H1 (cell line): ENCODE measurements around the gene CYP11A1. TPM values are rescaled to one million over a fixed set of nuclear protein-coding genes. Genes with fewer than 3 reads are reported as not detected.

Experiments used
- CTCF ChIA-PET: fragments of 300-600 bp; sonication (Branson Sonifier 250); formaldehyde crosslinking; loops from one replicate; lab custom pipeline; 2021; ENCODE audit not compliant: partially characterized antibody; lab: Charles Lee
- POLR2A ChIA-PET: fragments of 300-600 bp; sonication (Branson Sonifier 250); formaldehyde crosslinking; loops from one replicate; lab custom pipeline; 2021; ENCODE audit warnings: inconsistent platforms; ENCODE audit not compliant: partially characterized antibody; lab: Charles Lee
- DNase-seq, 2 experiments: peaks; one replicate each; pipeline versions ENCODE4 v3.0.0 to v3.0.0-alpha.2; 2010 to 2022; ENCODE audit warnings: low spot score in 2 of 2, low read depth in 1 of 2, mixed read lengths in 1 of 2
- FAIRE-seq: peaks from 2 replicates; lab custom pipeline; 2011; peaks lifted over from hg19 to GRCh38; lab: Jason Lieb, UNC
- H2AFZ ChIP-seq: 2 replicates; pipeline ENCODE4 v1.8.1; 2012; ENCODE audit warnings: low read length, inconsistent platforms
- H2AK5ac ChIP-seq: 2 replicates; pipeline ENCODE4 v1.6.1; 2013; ENCODE audit warnings: low read depth, low read length
- H2BK120ac ChIP-seq: replicated peaks from 2 replicates; pipeline ENCODE3; 2013; ENCODE audit warnings: low read depth, low read length, inconsistent platforms
- H2BK12ac ChIP-seq: 2 replicates; pipeline ENCODE4 v1.6.1; 2013; ENCODE audit warnings: low read depth, low read length
- H2BK15ac ChIP-seq: 2 replicates; pipeline ENCODE4 v1.6.1; 2013; ENCODE audit warnings: low read length
- H2BK20ac ChIP-seq: 2 replicates; pipeline ENCODE4 v1.6.1; 2013; ENCODE audit warnings: low read length
- H2BK5ac ChIP-seq: 2 replicates; pipeline ENCODE4 v1.6.1; 2013; ENCODE audit warnings: low read depth, low read length
- H3K14ac ChIP-seq: 2 replicates; pipeline ENCODE4 v1.6.1; 2013; ENCODE audit warnings: inconsistent platforms; ENCODE audit not compliant: insufficient read length
- H3K18ac ChIP-seq: 2 replicates; pipeline ENCODE4 v1.6.1; 2013; ENCODE audit warnings: low read length; ENCODE audit errors: extremely low read depth
- H3K23ac ChIP-seq: 2 replicates; pipeline ENCODE4 v1.6.1; 2013; ENCODE audit warnings: inconsistent platforms; ENCODE audit not compliant: insufficient read length
- H3K23me2 ChIP-seq: 2 replicates; pipeline ENCODE4 v1.6.1; 2013; ENCODE audit warnings: low read depth, low read length
- H3K27ac ChIP-seq: 2 replicates; pipeline ENCODE4 v1.6.1; 2011; ENCODE audit warnings: low read depth, low read length, inconsistent platforms
- H3K27me3 ChIP-seq, 4 experiments: replicated peaks in 1 of 4; 1 replicate in 1 of 4; 2 replicates in 3 of 4; pipeline versions ENCODE4 v1.6.1 to v1.8.1; 2011 to 2013; ENCODE audit warnings: low read length in 3 of 4, mild to moderate bottlenecking in 3 of 4, inconsistent platforms in 2 of 4, mixed read lengths in 2 of 4, moderate library complexity in 1 of 4; ENCODE audit not compliant: control insufficient read depth in 3 of 4, insufficient read depth in 3 of 4; ENCODE audit errors: extremely low read depth in 1 of 4
- H3K36me3 ChIP-seq, 4 experiments: 2 replicates each; pipeline versions ENCODE4 v1.6.1 to v1.8.1; 2011 to 2013; ENCODE audit warnings: mild to moderate bottlenecking in 4 of 4, low read length in 3 of 4, moderate library complexity in 2 of 4, control low read depth in 1 of 4, inconsistent platforms in 1 of 4; ENCODE audit not compliant: insufficient read depth in 4 of 4, control insufficient read depth in 2 of 4
- H3K4ac ChIP-seq: replicated peaks from 2 replicates; pipeline ENCODE3; 2013; ENCODE audit warnings: low read length, low read depth, mixed read lengths, inconsistent platforms; ENCODE audit not compliant: insufficient read length
- H3K4me1 ChIP-seq, 4 experiments: replicated peaks in 1 of 4; 1 replicate in 1 of 4; 2 replicates in 3 of 4; pipeline versions ENCODE4 v1.6.1 to v1.8.1; 2011 to 2013; ENCODE audit warnings: low read length in 3 of 4, inconsistent platforms in 2 of 4, mixed read lengths in 1 of 4; ENCODE audit not compliant: insufficient read depth in 4 of 4, control insufficient read depth in 3 of 4
- H3K4me2 ChIP-seq, 2 experiments: 2 replicates each; pipeline versions ENCODE4 v1.6.1 to v1.8.1; 2011 to 2013; ENCODE audit warnings: low read depth in 2 of 2, low read length in 2 of 2, control low read depth in 1 of 2, inconsistent platforms in 1 of 2, mild to moderate bottlenecking in 1 of 2; ENCODE audit not compliant: insufficient read depth in 1 of 2
- H3K4me3 ChIP-seq, 4 experiments: fragments of 200-600, 300-600 bp in 1 of 4; sonication (generic), shearing (Covaris generic), sonication (Bioruptor Twin) in 1 of 4; 2 replicates each; pipeline versions ENCODE4 v1.5.1 to v1.8.1; 2011 to 2016; ENCODE audit warnings: low read length in 4 of 4, low read depth in 3 of 4, control low read depth in 2 of 4, inconsistent platforms in 2 of 4, mild to moderate bottlenecking in 2 of 4, mixed read lengths in 1 of 4, moderate library complexity in 1 of 4; ENCODE audit not compliant: insufficient read depth in 2 of 4; ENCODE audit errors: extremely low read depth in 1 of 4
- H3K56ac ChIP-seq: replicated peaks from 2 replicates; pipeline ENCODE3; 2013; ENCODE audit warnings: low read depth, mild to moderate bottlenecking, mixed read lengths, low read length, inconsistent platforms; ENCODE audit not compliant: insufficient read length
- H3K79me1 ChIP-seq: 2 replicates; pipeline ENCODE4 v1.6.1; 2013; ENCODE audit warnings: low read depth, low read length, control low read depth
- H3K79me2 ChIP-seq, 2 experiments: 2 replicates each; pipeline versions ENCODE4 v1.6.1 to v1.8.1; 2012 to 2013; ENCODE audit warnings: low read length in 2 of 2, mild to moderate bottlenecking in 2 of 2, inconsistent platforms in 1 of 2; ENCODE audit not compliant: insufficient read depth in 2 of 2, control insufficient read depth in 1 of 2
- H3K9ac ChIP-seq, 4 experiments: replicated peaks in 1 of 4; 1 replicate in 1 of 4; 2 replicates in 3 of 4; pipeline versions ENCODE4 v1.6.1 to v1.8.1; 2011 to 2013; ENCODE audit warnings: low read depth in 3 of 4, low read length in 3 of 4, control low read depth in 2 of 4, mild to moderate bottlenecking in 2 of 4, moderate library complexity in 2 of 4, inconsistent platforms in 1 of 4; ENCODE audit errors: extremely low read depth in 1 of 4
- H3K9me3 ChIP-seq, 2 experiments: 2 replicates each; pipeline versions ENCODE4 v1.6.1 to v1.8.1; 2012 to 2013; ENCODE audit warnings: mild to moderate bottlenecking in 2 of 2, moderate library complexity in 2 of 2, control low read depth in 1 of 2, inconsistent platforms in 1 of 2, low read depth in 1 of 2, low read length in 1 of 2, mixed read lengths in 1 of 2; ENCODE audit not compliant: insufficient read depth in 2 of 2
- H4K20me1 ChIP-seq, 2 experiments: replicated peaks in 1 of 2; 2 replicates each; pipeline versions ENCODE3 to v1.8.1; 2011 to 2013; ENCODE audit warnings: inconsistent platforms in 2 of 2, low read length in 2 of 2, mild to moderate bottlenecking in 1 of 2; ENCODE audit not compliant: insufficient read depth in 2 of 2, control insufficient read depth in 1 of 2
- H4K5ac ChIP-seq: 2 replicates; pipeline ENCODE4 v1.6.1; 2013; ENCODE audit warnings: low read length, low read depth, mixed read lengths, inconsistent platforms; ENCODE audit not compliant: insufficient read length
- H4K8ac ChIP-seq: 2 replicates; pipeline ENCODE4 v1.8.0; 2013; ENCODE audit warnings: mild to moderate bottlenecking, moderate library complexity, low read length, inconsistent platforms; ENCODE audit not compliant: insufficient read depth; ENCODE audit errors: extremely low read depth
- H4K91ac ChIP-seq: replicated peaks from 2 replicates; pipeline ENCODE3; 2013; ENCODE audit warnings: low read length, mixed read lengths, inconsistent platforms; ENCODE audit not compliant: insufficient read length
- ATF2 ChIP-seq: IDR thresholded peaks from 2 replicates; pipeline ENCODE4 v1.6.1; 2012; ENCODE audit warnings: low read length, inconsistent platforms
- CBX8 ChIP-seq: fragments of 300-800, 300-1000 bp; sonication (generic); IDR thresholded peaks from 2 replicates; pipeline ENCODE4 v1.7.1; 2016; ENCODE audit warnings: low read depth, low read length, borderline replicate concordance
- EGR1 ChIP-seq: IDR thresholded peaks from 2 replicates; pipeline ENCODE4 v1.6.1; 2011; ENCODE audit warnings: low read depth, low read length, borderline replicate concordance
- HDAC2 ChIP-seq, 2 experiments: fragments of 300-600 bp in 1 of 2; sonication (generic) in 1 of 2; IDR thresholded peaks; 2 replicates each; pipeline ENCODE4 v1.6.1; 2011 to 2012; ENCODE audit warnings: low read depth in 2 of 2, low read length in 2 of 2, mild to moderate bottlenecking in 2 of 2, moderate library complexity in 2 of 2, borderline replicate concordance in 1 of 2, inconsistent platforms in 1 of 2
- KDM5A ChIP-seq: fragments of 200-600 bp; IDR thresholded peaks from 2 replicates; pipeline ENCODE4 v1.7.1; 2012; ENCODE audit warnings: mild to moderate bottlenecking, low read length, inconsistent platforms, mixed read lengths
- NANOG ChIP-seq: IDR thresholded peaks from 2 replicates; pipeline ENCODE4 v1.6.1; 2011; ENCODE audit warnings: low read length, low read depth, mild to moderate bottlenecking, inconsistent platforms; ENCODE audit not compliant: insufficient read depth, poor library complexity, severe bottlenecking
- SIRT6 ChIP-seq: IDR thresholded peaks from one replicate; pipeline ENCODE4 v1.7.1; 2012; ENCODE audit warnings: low read length, inconsistent platforms
- TCF12 ChIP-seq: IDR thresholded peaks from 2 replicates; pipeline ENCODE4 v1.6.1; 2011; ENCODE audit warnings: low read depth, mild to moderate bottlenecking, low read length
- YY1 ChIP-seq: IDR thresholded peaks from 2 replicates; pipeline ENCODE4 v1.6.1; 2011; ENCODE audit warnings: low read depth, mild to moderate bottlenecking, low read length
- WGBS, 2 experiments: shearing (Covaris generic) in 1 of 2; methylation state at CpG; one replicate each; pipeline versions ENCODE4 v1.1.6 to v1.1.7; 2013 to 2015; ENCODE audit warnings: low lambda C conversion rate in 2 of 2, mixed read lengths in 2 of 2, inconsistent platforms in 1 of 2, low coverage in 1 of 2, missing lambda C conversion rate in 1 of 2; ENCODE audit not compliant: insufficient replicate concordance in 2 of 2, insufficient coverage in 1 of 2, insufficient read length in 1 of 2; ENCODE audit errors: extremely low coverage in 1 of 2, missing lambda C conversion rate in 1 of 2; 5-methylcytosine and 5-hydroxymethylcytosine counted together
- polyA plus RNA-seq, 7 experiments: library from polyadenylated mRNA; depleted of rRNA in 3 of 7; stranded (reverse) in 5 of 7; unstranded in 2 of 7; fragments of >200 nt in 5 of 7; fragments of 200-250 nt in 2 of 7; gene quantifications; 1 replicate in 5 of 7; 2 replicates in 1 of 7; 4 replicates in 1 of 7; pipeline versions ENCODE4 v1.2.1 to v1.2.3, GENCODE V29; 2011 to 2013; ENCODE audit warnings: missing spikeins in 2 of 7, mixed read lengths in 2 of 7
- total RNA-seq: library from RNA; stranded (reverse); fragmentation: NEBNext Ultra II Directional; extraction: Animal tissue kit (Norgen Biotek cat#: 25700); gene quantifications from 2 replicates; pipeline ENCODE4 v1.2.1, GENCODE V29; 2021
- TF ChIP-seq, protein P1 (sequence below): IDR thresholded peaks from 2 replicates; pipeline ENCODE4 v1.6.1; 2011; ENCODE audit warnings: low read depth, mild to moderate bottlenecking, low read length; ENCODE audit not compliant: insufficient read depth

The CYP11A1 gene
- total and polyA plus RNA-seq, 2 of the 8 experiments (the other 6 are each of a cell fraction or from before 2014, with no cell fraction given): 1.9 to 7.2 TPM

DNA sequence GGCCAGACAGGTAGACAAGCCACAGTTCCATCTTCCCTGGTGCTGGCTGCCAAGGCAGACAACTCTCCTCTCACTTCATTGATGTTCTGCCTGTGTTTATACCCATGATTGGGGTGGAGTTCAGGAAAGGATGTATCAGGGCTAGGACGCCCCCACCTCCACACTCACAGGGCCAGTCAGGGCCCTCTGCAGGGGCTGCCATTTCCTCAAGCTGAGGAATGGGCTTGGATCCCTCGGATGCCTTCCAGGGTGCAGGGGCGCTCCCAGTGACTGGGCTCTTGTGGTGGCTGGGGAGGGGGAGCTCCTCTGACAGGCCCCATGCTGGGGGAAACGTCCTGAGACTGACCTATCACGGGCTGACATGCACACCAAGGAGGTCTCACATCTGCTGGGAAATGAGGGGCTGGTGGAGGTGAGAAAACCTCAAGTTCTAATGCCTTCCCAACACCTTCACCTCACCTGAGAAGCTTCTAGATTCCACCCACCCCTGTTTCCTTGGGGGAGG, 34.9 kb upstream of the CYP11A1 start:
- H3K27ac ChIP-seq: no peak overlapping the region
- no peak overlapping the region for H3K23ac ChIP-seq
- no peak overlapping the region for H4K5ac ChIP-seq
- H3K36me3 ChIP-seq: no peaks in the 10 kb centered on the region
- ChIA-PET POLR2A (interaction anchor here (1.0 to 1.4 kb wide), 2 partner anchors 14 to 16 kb away, joined by 3 read pairs; no protein-coding TSS in a partner anchor), CTCF (interaction anchor here (0.8 to 5.5 kb wide), 13 partner anchors 9 to 379 kb away, joined by 3 to 48 read pairs (median 5); no protein-coding TSS in a partner anchor)
- H2BK20ac ChIP-seq: no peak overlapping the region
- no peak overlapping the region for H2BK5ac ChIP-seq
- H3K9me3 ChIP-seq: no peaks in the 10 kb centered on the region
- TF ChIP-seq HDAC2 (IDR thresholded peaks at IDR 0.05; ENCODE audit: borderline replicate concordance in 1 of 2, low read depth in 2 of 2, low read length in 2 of 2) (no peak), YY1 (no peak), TCF12 (no peak), NANOG (no peak), ATF2 (no peak), SIRT6 (no peak), CBX8 (no peak), EGR1 (no peak), KDM5A (no peak)
- TF ChIP-seq, protein P1, sequence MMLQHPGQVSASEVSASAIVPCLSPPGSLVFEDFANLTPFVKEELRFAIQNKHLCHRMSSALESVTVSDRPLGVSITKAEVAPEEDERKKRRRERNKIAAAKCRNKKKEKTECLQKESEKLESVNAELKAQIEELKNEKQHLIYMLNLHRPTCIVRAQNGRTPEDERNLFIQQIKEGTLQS: no peak
- H4K20me1 ChIP-seq: no peaks in the 10 kb centered on the region
- H4K91ac ChIP-seq: no peak overlapping the region
- no peaks in the 10 kb centered on the region; the same call in 1 of the 2 replicates for H3K23me2 ChIP-seq
- no peaks in the 10 kb centered on the region for H3K79me1 ChIP-seq
- no peak overlapping the region for H3K9ac ChIP-seq
- H3K18ac ChIP-seq: no peak overlapping the region
- no peak overlapping the region for H2BK120ac ChIP-seq
- no peak overlapping the region for H2AK5ac ChIP-seq
- no peak overlapping the region for H2AFZ ChIP-seq
- H3K4me2 ChIP-seq: no peak overlapping the region
- H3K4me1 ChIP-seq: peaks cover 0 to 14% (median 9%) of the 10 kb centered on the region in 4 experiments; a peak in 5 of 7 replicates
- WGBS, 2 experiments: 71% methylated on average over 5 of the region's 5 CpGs; no CpG with 5 or more reads in 1 of the 2 experiments
- H3K79me2 ChIP-seq: no peaks in the 10 kb centered on the region
- H3K4me3 ChIP-seq: no peak overlapping the region
- peak overlapping the region; percentile 58; the same call in 1 of the 2 replicates for H4K8ac ChIP-seq
- FAIRE-seq: no peak
- no peak overlapping the region for H3K4ac ChIP-seq
- no peak for DNase-seq
- H2BK12ac ChIP-seq: no peak overlapping the region
- no peak overlapping the region for H3K14ac ChIP-seq
- no peak overlapping the region; the same call in 1 of the 2 replicates for H2BK15ac ChIP-seq
- no peaks in the 10 kb centered on the region; a peak in 2 of 7 replicates for H3K27me3 ChIP-seq
- no peak overlapping the region for H3K56ac ChIP-seq
